ENCODE measurements around the gene CCDC71. TPM values are rescaled to one million over a fixed set of nuclear protein-coding genes. Genes with fewer than 3 reads are reported as not detected.
A peak's percentile ranks its signal among the peaks of the same experiment; 100 is the strongest.

The CCDC71 gene
- total RNA-seq, 4 donors from 2014 or later = 9.2 to 58.2 (median 31.3) TPM

DNA sequence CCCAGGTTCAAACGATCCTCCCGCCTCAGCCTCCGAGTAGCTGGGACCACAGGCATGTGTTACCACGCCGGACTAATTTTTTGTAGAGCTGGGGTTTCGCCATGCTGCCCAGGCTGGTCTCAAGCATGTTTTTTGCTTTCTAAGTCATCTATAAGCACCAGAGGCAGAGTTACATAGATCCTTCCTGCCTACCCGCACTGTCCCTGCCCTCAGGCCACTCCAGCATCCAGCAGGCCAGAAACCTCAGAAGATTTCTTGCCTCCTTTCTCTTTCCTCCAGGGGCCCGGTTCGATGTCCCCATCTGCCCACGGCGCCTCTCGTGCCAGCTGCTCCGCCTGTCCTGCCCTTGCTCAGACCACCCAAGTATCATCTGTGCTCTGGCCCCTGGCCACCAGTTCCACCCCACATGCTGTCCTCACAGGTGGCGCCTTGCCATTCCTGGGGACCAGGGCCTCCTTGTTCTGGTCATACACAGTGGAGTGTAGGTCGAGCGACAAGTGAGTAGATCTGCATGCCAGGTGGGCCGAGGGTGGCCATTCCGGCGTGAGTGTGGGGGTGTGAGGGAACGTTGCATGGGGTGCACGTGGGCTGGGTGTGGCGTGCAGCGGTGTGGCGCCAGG is 32.6 kb upstream of the CCDC71 start:
- H3K9me3 ChIP-seq = no peaks in the 10 kb centered on the region
- TF ChIP-seq POLR2A (IDR thresholded peaks at IDR 0.05) = no peak
- TF ChIP-seq, protein P1, sequence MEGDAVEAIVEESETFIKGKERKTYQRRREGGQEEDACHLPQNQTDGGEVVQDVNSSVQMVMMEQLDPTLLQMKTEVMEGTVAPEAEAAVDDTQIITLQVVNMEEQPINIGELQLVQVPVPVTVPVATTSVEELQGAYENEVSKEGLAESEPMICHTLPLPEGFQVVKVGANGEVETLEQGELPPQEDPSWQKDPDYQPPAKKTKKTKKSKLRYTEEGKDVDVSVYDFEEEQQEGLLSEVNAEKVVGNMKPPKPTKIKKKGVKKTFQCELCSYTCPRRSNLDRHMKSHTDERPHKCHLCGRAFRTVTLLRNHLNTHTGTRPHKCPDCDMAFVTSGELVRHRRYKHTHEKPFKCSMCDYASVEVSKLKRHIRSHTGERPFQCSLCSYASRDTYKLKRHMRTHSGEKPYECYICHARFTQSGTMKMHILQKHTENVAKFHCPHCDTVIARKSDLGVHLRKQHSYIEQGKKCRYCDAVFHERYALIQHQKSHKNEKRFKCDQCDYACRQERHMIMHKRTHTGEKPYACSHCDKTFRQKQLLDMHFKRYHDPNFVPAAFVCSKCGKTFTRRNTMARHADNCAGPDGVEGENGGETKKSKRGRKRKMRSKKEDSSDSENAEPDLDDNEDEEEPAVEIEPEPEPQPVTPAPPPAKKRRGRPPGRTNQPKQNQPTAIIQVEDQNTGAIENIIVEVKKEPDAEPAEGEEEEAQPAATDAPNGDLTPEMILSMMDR (IDR thresholded peaks at IDR 0.05) = no peak
- DNase-seq = no peak
- no peaks in the 10 kb centered on the region for H3K4me1 ChIP-seq
- H3K27ac ChIP-seq = peak overlapping the region; percentile 12 to 23
- H3K27me3 ChIP-seq = no peaks in the 10 kb centered on the region
- peak overlapping the region; percentile 50 to 53 for H3K4me3 ChIP-seq
- H3K36me3 ChIP-seq = no peaks in the 10 kb centered on the region
- intact Hi-C loops (cut with DNase I; ENCODE audit: low total_unique reads) = no loop called here

- no peak overlapping the region for H3K27ac ChIP-seq
- DNase-seq = no peak
- H3K4me1 ChIP-seq = no peaks in the 10 kb centered on the region
- no peaks in the 10 kb centered on the region for H3K27me3 ChIP-seq
- no peak overlapping the region for H3K4me3 ChIP-seq
- TF ChIP-seq, protein P1 (IDR thresholded peaks at IDR 0.05) = no peak
- no peak for TF ChIP-seq POLR2A (IDR thresholded peaks at IDR 0.05)
- no peaks in the 10 kb centered on the region for H3K9me3 ChIP-seq
- intact Hi-C loops (cut with DNase I; ENCODE audit: low total_unique reads) = no loop called here
- H3K36me3 ChIP-seq = no peaks in the 10 kb centered on the region
Measured at GRCh38 chr3:49198161-49198560, 32.0 kb upstream of the CCDC71 start.

DNA sequence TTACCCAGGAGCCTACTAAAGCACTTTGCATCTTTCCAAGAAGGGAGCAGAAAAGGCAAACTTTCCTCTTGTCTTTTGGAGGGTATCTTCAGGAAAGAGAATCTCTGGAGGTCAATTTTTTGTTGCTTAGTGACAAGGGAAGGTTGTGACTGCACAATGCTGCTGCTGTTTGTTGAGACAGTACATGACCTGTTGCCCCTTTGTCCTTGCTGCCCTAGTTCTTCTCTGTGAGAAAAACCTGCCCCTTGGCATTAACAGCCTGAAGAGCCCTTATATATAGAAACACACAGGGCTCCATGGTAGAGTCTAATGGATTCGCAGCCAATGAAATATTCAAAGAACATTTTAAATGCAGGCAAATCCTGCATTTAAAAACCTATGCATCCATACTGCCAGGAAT is 25.6 kb upstream of the CCDC71 start:
- Histone ChIP-seq H3K4me3 (no peak overlapping the region), H3K9me3 (no peaks in the 10 kb centered on the region), H3K27ac (no peak overlapping the region), H3K27me3 (no peaks in the 10 kb centered on the region), H3K36me3 (no peaks in the 10 kb centered on the region), H3K4me1 (no peaks in the 10 kb centered on the region)
- no peak for DNase-seq
- intact Hi-C loops (cut with DNase I; ENCODE audit: low total_unique reads) = no loop called here
- TF ChIP-seq, protein P1 (IDR thresholded peaks at IDR 0.05) = no peak
- no peak for TF ChIP-seq POLR2A (IDR thresholded peaks at IDR 0.05)

- Histone ChIP-seq H3K27ac (no peak overlapping the region), H3K9me3 (no peaks in the 10 kb centered on the region), H3K4me1 (no peaks in the 10 kb centered on the region), H3K27me3 (no peaks in the 10 kb centered on the region), H3K36me3 (no peaks in the 10 kb centered on the region), H3K4me3 (no peak overlapping the region)
- TF ChIP-seq, protein P1 (IDR thresholded peaks at IDR 0.05) = no peak
- TF ChIP-seq POLR2A (IDR thresholded peaks at IDR 0.05) = no peak
- no peak for DNase-seq
- intact Hi-C loops (cut with DNase I; ENCODE audit: low total_unique reads) = no loop called here
Measured at GRCh38 chr3:49183873-49184272, 17.7 kb upstream of the CCDC71 start.

DNA sequence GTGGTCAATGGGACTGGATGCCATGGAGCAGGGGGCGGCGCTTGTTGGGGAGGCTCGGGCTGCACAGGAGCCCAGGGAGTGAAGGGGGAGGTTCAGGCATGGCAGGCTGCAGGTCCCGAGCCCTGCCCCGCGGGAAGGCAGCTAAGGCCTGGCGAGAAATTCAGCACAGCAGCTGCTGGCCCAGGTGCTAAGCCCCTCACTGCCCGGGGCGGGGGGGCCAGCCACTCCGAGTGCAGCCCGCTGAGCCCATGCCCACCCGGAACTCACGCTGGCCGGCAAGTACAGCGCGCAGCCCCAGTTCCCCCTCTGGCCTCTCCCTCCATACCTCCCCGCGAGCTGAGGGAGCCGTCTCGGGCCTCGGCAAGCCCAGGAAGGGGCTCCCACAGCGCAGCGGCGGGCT is 16.6 kb upstream of the CCDC71 start:
- Histone ChIP-seq H3K9me3 (no peaks in the 10 kb centered on the region), H3K27me3 (no peaks in the 10 kb centered on the region), H3K4me1 (no peaks in the 10 kb centered on the region), H3K4me3 (no peak overlapping the region), H3K36me3 (no peaks in the 10 kb centered on the region), H3K27ac (no peak overlapping the region)
- TF ChIP-seq, protein P1 (IDR thresholded peaks at IDR 0.05) = no peak
- TF ChIP-seq POLR2A (IDR thresholded peaks at IDR 0.05) = no peak
- DNase-seq = no peak
- intact Hi-C loops (cut with DNase I; ENCODE audit: low total_unique reads) = no loop called here

Measured in uterus (tissue), 4 donors.